NCI-H128 (cell line): Measurements from ENCODE around the gene CD58.

ENCODE experiments used
- DNase-seq: peaks from one replicate; lab custom pipeline; 2025; ENCODE audit not compliant: unreplicated experiment; lab: John Stamatoyannopoulos, UW

CD58 gene

DNA sequence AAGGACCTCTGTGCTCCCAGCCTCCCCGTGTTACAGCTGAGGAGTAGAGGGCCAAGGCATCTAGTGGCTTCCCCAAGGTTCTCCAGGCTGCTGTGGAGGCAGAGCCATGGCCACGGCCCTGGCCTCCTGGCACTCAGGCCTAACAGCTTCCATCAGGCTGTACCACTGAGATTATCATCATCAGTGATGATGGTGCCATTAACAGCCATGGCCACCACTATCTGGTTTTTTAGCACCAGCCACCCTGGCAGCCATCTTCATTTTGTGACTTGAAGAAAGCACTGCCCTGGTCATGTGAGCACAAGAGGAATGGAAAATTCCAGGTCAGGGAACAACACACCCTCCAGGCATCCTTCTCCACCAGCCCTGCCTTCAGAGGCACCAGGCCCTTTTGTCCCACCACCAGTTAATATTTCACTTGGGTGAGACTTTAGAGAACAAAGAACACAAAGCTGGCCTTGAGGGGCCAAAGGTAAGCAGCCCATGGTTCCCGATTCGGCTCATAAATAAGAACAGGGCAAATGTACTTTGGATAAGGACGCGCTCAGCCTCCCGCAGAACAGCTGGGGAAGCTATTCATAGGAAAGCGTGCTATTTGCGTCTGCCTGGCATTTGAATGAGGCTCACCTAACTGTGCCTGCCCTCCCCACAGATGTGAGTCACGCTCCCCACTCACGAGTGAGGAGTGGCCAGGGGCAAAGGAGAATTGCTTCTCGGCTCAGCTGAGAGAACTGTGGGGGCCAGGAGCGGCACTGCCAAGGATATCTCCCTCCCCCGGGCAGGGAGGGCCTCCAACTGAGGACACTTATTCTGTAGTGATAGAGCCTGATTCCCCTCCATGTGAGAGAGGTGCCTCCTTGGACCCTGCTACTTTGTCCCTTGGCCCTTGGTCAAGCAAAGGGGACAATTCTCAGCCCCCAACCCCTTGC lies 95.6 kb downstream of the CD58 start:
- no peak for DNase-seq

DNA sequence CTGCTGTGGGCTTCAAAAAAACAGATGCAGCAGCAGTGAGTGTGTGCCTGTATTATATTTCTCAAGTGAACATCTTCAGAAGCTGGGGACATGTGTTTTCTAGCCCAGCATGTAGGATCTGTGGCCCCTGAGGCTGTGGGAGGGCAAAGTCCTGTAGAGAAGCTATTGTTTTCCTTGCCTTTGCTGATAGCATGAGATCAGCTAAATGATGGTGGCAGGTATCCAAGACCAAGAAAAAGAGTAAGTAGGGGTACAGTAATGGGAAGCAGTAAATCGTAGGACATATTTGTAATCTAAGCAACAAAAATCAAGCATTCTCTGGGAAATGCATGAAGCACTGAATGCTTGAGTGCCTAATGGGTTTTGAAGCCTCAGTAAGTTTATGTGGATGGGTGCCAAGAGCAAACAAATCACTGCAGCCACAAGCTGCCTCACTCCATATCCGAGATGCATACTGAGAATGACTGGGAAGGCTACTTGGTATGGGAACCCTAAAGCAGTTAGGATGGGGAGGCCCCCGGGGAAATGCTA lies 98.3 kb downstream of the CD58 start:
- DNase-seq: peak; percentile 86

DNA sequence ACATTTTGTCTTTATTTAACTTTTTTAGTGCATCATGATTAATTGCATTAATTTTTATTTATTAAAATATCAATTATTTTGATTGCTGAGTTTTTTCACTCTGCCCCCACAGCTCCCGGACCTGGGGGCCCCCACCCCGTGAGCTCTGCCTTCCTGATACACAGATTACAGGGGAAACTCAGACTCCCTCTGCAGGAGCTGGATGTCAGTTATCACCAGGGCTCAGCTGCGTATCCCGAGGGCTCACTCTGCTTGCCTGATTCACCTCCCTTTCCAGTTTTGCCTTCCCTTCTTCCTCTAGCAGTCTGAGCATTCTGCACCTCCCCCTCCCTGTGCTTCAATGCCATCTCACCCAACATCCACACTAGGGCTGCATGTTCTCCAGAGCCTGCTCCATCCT lies 99.6 kb downstream of the CD58 start:
- DNase-seq: no peak

DNA sequence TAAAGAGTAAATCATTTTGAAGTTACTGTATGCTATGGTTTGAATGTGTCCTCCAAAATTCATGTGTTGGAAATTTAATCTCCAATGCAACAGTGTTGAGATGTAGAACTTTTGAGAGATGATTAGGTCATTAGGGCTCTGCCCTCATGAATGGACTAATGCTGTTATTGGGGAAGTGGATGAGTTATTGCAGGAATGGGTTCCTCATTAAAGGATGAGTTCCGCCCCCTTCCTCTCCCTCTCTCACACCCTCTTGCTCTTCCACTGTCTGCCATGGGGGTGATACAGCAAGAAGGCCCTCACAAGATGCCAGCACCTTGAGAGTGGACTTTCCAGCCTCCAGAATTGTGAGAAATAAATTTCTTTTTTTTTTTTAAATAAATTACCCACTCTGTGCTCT lies 100.2 kb downstream of the CD58 start:
- DNase-seq: no peak

DNA sequence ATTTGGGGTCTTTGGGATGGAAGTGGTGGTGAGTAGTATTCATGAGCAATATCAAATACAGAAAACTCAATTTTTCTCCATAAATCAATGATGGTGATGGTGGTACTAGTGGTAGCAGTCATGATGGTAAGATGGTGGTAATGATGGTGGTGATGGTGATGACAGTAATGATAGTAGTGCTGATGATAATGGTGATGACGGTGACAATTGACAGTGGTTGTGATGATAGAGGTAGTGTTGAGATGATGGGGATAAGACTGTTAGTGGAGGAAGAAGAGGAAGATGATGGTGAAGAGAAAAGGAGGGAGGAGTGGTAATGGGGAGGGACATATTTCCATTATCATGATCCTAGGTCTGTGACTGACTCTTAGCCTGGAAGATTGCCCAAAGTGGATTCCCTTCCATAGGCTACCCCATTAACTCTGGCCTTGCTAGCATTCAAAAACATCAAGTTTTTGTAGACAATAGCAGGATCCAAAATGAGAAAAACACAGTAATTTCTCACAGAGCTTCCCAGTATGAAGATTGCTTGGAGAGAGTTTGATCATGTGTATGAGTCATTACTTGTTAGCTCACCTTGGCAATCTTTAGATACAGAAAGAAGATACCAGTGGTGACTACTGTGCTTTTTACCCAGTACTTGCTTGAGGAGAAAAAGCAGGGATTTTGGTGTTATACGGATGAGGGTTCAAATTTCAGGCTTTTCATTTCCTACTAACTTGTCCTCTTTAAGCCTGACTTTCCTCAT lies 103.8 kb downstream of the CD58 start:
- no peak for DNase-seq

DNA sequence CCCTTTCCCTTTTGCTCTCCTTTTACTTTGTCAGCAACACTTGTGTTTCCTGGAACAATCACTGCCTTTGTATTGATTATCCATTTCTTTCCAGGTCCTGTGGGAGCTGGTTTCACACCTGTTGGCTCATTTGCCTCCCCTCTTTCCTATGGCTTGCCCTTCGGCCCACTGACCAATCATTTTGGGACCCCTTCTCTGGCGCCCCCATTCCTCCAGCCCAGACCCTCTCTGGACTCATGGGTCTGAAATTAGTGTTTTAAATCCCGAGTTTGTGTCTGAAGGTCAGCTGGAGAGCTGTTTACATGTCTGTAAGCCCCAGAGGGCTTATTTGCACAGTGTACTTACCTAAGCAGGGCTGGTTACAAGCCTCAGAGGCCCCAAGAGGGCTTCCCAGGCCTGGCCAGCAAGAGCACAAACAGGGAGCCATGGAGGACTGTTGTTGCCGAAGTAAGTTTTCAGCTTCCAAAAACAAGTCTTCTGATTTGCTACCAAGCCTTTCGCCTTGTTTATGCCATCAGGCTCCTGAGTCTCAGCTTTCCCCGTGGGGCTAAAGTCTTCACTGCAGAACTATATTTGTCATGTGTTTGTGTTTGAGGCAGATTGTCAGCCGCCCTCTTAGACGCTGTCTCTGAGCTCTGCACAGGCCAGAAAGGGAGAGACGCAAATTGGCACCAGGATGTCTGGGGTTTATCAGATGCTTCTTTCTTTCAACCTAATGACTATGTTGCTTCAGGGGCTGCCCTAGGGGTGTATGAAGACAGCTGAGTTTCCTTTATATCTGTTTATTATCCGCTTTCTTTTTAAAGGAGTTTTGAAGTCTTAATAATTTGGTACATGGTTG lies 104.8 kb downstream of the CD58 start:
- no peak for DNase-seq

DNA sequence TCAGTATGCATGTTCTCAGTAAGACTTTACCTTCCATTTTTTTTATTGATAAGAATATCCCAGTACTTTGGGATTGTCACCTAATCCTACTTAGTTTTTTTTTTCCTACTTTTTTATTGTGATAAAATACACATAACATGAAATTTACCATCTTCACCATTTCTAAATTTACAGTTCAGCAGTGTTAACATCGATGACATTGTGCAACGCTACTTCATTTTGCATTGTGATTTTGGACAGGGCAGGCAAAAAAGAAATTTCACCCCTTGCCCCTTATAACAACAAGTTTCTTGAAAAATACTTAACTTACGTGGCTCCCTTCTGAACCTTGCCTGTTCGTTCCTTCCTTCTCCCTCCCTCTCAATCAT lies 105.4 kb downstream of the CD58 start:
- no peak for DNase-seq
